Activated T-helper 1 cell treated with anti-CD3 and anti-CD28 coated beads, Interleukin-2, amount 50 U/mL, for 16 hours (primary cell): ENCODE results near the gene IL11RA.
"Not testable (repeated sequence)": the region's sequence is repeated elsewhere in the genome, so short reads cannot be mapped to it uniquely, and the experiment has no call there.

Source experiments
- DNase-seq, 2 donors: peaks; one replicate each; pipeline ENCODE4 v3.0.0-alpha.2; 2020; ENCODE audit warnings: low read depth in 1 of 2, low spot score in 1 of 2

The IL11RA gene

GRCh38 chr9:34628656-34629490 lies 23.1 kb upstream of the IL11RA start, which contains the start of gene ARID3C:
Gene ARID3C (minus strand): TSS chr9:34629066. CDS start chr9:34628014, 1,052 bp downstream.
- DNase-seq: no peak

GRCh38 chr9:34629491-34629808 lies 22.5 kb upstream of the IL11RA start:
- DNase-seq: no peak

DNA sequence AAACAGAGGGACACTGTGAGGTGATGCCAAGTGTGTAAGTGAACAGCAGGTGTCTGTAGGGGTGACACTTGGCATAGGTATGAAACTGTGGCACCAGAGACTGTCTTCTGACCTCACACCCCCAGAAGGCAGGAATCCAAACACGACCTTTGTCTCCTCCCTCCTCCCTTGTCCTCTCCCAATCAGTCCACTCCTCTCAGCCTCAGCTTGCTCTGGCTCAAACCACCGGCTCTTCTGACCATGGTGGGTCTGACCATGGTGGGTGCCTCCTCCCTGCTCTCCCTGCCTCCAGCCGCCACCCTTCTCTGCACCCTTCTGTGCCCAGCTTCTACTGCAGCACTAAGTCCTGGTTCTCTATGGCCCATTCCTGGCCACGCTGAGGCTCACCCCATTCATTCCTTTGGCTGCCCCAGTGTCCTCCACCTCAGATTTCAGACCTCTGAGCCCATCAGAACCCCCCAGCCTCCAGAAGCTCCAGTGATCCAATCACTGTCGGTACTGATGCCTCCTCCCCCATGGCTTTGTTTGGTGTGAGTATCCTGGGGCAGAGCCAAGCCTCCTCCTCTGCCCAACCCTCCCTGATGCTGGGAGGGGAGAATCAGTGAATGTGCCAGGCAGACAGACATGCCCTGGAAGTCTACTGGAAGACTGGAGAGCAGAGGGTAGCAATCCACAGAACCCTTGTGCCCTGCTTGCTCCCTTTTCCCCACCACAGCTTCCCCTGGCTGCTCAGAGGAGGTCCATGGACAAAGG lies 21.4 kb upstream of the IL11RA start:
- DNase-seq: no peak

DNA sequence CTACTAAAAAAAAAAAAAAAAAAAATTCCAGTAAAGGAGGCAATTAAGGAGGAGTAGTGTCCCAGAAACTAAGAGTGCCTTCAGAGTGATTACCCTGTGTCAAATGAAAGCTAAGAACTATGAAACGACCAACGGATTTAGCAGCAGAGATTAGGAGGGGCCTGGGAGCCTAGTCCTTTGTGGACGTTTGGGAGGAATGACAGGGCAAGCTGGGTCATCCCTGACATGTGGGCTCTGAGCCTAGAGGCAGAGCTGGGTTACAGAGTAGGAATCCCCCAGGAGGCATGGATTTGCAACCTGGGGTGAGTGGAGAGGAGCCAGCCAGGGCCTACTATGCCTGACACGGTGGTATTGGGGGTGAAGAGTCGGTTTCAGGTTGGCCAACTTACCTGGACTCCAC lies 18.8 kb upstream of the IL11RA start:
- no peak for DNase-seq

DNA sequence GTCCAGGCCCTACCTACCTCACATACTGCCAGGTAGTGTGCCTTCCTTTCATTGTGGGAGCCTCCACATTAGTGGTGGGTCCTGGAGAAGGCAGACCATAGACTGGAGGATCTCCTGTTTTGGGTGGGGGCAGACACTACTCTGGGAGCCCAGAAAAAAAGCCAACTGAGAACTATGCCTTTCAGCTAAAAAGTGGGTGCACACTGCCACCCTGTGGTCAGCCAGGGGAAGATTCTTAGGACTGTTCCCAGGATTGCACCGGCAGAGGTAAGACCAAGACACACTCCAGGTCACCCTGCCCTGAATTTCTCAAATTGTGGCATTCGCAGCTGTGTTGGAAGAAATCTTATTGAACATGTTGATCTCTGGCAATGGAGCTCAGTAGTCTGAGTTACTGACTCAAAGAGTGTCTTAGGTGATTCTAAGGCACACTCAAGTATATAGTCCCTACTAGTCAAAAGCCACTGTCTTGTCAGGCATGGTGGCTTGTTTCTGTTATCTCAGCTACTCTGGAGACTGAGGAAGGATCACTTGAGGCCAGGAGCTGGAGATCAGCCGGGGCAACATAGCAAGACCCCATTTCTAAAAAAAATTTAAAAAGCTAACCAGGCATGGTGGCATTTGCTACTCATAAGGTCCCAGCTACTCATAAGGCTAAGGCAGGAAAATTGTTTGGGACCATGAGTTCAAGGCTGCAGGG lies 18.0 kb upstream of the IL11RA start:
- peak; percentile 52 to 54 for DNase-seq

DNA sequence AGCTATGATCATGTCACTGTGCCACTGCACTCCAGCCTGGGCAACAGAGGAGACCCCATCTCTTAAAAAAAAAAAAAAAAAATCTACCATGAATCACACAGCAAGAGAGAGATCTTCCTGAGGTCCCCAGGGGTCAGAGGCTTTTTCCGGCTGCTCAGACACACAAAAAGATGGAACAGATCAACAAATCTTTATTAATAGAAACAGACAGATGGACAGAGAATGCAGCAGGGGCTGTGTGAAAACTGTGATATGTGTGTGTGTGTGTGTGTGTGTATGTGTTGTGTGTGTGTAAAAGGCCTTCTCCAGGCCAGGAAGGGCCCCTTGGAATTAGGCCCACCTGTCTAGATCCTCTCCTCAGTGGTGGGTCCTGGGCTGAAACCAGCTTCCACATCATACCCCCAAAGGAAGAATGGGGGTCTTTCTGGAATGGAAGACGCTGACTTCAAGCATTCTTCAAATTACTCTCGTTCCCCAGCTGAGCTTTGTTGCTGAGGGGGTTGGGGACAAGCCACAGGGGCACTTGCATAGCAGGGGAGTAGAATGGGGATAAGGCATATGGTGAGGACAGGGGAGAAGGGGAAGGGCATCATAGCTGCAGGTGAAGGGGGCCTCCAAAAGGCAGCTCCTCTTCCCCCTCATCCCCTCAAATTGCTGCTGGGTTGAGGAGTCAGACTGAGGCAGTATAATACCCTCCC lies 17.3 kb upstream of the IL11RA start:
- DNase-seq: no peak

- no peak for DNase-seq
Measured at GRCh38 chr9:34635556-34635955, 16.4 kb upstream of the IL11RA start.

DNA sequence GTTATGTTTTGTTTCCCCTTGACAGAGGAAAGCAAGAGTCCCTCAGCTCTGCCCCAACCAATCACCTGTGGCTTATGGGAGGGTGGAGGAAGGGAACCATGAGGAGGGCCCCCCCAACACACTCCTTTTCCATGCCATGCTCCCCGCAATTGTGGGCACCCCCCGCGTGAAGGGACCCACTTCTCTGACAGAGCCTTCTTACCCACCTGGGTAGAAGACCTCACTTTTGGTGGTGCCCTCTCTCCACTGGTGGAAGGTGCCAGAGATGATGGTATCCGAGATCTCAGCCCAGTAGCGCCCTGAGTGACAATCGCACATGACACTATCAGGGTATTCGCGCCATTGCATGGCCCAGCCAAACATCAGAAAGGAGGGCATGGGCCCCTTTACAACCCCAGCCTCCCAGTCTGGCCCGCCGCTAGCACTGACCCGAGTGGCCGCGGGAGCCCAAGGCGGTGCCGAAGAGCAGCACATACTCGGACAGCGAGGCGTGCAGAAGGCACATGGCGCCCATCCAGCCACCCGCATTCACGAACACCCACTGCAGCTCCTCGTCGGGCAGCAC lies 15.1 kb upstream of the IL11RA start:
- DNase-seq: peak in 1 of 2 donors; percentile 19

GRCh38 chr9:34637356-34638137 lies 14.4 kb upstream of the IL11RA start, which contains the start of gene SIGMAR1:
Gene SIGMAR1 (minus strand): TSS chr9:34637787. CDS start chr9:34637697, 90 bp downstream.
- DNase-seq: peak; percentile 83 to 90

GRCh38 chr9:34638138-34638445 lies 13.9 kb upstream of the IL11RA start:
- DNase-seq: no peak

DNA sequence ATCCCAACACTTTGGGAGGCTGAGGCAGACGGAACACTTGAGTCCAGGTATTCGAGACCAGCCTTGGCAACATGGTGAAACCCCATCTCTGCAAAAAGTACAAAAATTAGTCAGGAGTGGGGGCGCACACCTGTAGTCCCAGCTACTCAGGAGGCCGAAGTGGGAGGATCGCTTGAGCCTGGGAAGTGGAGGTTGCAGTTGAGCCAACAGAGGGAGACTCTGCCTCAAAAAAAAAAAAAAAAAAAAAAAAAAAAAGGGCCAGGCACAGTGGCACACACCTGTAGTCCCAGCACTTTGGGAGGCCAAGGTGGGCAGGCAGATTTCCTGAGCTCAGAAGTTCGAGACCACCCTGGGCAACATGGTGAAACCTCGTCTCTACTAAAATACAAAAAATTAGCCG lies 12.7 kb upstream of the IL11RA start:
- not testable (repeated sequence) for DNase-seq

DNA sequence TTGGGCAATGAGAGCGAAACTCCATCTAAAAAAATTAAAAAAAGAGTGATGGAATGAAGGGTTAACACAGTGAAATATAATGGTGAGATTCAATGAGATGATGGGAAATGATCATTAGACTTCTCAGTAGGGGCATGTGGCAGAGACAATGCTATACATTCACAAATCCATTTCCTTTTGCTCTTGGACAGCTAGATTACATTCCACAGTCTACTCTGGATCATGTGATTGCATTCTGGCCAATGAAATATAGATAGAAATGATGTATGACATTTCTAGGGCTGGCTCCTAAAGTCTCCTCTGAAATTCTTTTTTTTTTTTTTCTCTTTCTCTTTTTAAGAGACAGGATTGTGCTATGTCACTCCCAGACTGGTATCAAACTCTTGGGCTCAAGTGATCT lies 9.3 kb upstream of the IL11RA start:
- no peak for DNase-seq

DNA sequence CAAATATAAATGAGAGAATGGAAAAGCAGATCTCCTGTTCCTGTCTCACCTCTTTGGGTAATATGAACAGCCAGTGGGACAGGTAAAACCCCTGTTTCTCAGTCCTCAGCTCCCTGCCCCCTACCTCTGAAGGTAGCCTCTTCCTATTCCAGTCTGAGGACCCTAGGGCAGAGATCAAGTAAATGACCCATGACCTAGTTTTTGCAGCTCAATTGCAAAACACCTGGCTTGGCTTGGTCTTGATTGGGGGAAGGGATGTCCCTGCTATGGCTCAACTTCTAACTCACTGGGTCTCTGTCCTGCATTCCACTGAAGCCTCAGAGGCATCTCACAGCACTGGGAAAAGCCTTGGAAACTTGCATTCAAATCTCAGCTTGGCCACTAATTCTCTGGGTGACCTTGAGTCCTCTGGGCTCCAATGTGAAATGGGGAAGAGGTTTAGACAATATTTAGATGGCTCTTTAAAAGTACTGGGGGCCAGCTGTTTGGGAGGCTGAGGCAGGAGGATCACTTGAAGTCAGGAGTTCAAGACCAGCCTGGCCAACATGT lies 7.1 kb upstream of the IL11RA start:
- no peak for DNase-seq

DNA sequence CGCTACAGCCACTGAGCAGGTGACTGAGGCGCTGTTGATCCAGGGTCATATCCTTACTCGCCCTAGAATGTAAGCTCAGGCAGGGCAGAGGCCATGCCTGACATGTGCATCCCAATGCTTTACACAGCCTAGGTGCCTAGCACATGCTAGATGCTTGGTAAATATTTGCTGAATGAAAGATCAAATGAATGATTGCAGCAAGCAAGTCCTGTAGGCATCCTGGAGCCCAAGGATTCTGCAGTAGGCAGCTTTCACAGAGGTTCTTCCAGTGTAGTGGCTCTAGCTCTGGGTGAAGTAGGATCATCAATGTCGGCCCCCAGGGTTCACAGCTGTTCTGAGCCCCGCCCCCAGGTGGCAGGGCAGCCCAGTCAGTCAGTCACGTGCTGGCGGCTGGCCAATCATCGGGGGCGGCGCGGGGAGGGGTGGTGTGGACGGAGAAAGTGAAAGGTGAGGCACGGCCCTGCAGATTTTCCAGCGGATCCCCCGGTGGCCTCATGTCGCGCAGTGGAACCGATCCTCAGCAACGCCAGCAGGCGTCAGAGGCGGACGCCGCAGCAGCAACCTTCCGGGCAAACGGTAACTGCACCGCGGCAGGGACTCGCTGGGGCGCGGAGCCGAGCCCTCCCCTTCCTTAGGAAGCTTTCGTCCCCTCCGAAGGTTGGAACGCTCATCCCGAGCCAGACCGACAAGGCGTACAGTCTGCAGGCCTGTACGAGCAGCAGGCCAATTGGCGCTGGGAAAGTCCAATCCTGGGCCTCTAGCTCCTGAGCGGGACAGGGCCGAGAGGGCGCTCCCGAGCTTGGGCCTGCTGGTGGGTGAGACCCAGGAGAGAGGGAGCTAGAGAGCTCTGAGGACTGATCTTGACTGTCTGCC lies 5.5 kb upstream of the IL11RA start, which contains the start of gene GALT:
GALT (plus strand) TSS at position 465 of the 873 bp plus-strand sequence; CDS start at position 495, 30 bp downstream.
- peak; percentile 91 to 97 for DNase-seq

DNA sequence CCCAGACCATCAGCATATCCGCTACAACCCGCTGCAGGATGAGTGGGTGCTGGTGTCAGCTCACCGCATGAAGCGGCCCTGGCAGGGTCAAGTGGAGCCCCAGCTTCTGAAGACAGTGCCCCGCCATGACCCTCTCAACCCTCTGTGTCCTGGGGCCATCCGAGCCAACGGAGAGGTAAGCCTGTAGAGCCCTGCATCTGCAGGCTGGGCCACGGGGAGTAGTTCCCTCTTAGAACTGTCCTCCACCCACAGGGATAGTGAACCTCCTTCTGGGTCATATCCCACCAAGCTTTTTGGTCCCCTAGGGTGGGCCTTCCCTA lies 4.9 kb upstream of the IL11RA start:
- DNase-seq: no peak

- DNase-seq: no peak
Measured at GRCh38 chr9:34647651-34648050, 4.3 kb upstream of the IL11RA start.

GRCh38 chr9:34648673-34649072 lies 3.3 kb upstream of the IL11RA start:
- no peak for DNase-seq

- DNase-seq: no peak
Measured at GRCh38 chr9:34650816-34651215, 1.2 kb upstream of the IL11RA start.

- DNase-seq: no peak
Measured at GRCh38 chr9:34651321-34651720, 664 bp upstream of the IL11RA start.
